Measurements from ENCODE around the gene KIAA2012.

DNA sequence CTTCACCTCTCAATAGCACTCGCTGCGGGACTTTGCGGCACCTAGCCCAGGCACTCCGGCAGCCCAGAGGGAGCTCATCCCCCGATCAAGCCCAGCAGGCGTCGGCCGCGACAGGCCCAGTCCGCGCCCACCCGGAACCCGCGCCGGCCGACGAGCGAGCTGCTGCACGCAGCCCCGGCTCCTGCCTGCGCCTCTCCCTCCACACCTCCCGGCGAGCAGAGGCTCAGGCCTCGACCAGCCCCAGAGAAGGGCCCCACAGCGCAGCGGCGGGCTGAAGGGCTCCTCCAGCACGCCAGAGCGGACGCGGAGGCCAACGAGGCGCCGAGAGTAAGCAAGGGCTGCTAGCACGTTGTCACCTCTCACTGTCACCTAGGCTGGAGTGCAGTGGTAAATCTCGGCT, 63.5 kb downstream of the KIAA2012 start:
- TF ChIP-seq TAF1 (IDR thresholded peaks at IDR 0.05; ENCODE audit: low read depth): no peak
- no peak for TF ChIP-seq FOXM1 (IDR thresholded peaks at IDR 0.05; ENCODE audit: borderline replicate concordance, low read depth)
- TF ChIP-seq RAD21 (IDR thresholded peaks at IDR 0.05; ENCODE audit: low read depth): no peak
- TF ChIP-seq TEAD4 (IDR thresholded peaks at IDR 0.05): no peak
- TF ChIP-seq, protein P1, sequence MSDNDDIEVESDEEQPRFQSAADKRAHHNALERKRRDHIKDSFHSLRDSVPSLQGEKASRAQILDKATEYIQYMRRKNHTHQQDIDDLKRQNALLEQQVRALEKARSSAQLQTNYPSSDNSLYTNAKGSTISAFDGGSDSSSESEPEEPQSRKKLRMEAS (IDR thresholded peaks at IDR 0.05): no peak
- no peak for TF ChIP-seq EGR1 (IDR thresholded peaks at IDR 0.05)
- TF ChIP-seq, protein P2, sequence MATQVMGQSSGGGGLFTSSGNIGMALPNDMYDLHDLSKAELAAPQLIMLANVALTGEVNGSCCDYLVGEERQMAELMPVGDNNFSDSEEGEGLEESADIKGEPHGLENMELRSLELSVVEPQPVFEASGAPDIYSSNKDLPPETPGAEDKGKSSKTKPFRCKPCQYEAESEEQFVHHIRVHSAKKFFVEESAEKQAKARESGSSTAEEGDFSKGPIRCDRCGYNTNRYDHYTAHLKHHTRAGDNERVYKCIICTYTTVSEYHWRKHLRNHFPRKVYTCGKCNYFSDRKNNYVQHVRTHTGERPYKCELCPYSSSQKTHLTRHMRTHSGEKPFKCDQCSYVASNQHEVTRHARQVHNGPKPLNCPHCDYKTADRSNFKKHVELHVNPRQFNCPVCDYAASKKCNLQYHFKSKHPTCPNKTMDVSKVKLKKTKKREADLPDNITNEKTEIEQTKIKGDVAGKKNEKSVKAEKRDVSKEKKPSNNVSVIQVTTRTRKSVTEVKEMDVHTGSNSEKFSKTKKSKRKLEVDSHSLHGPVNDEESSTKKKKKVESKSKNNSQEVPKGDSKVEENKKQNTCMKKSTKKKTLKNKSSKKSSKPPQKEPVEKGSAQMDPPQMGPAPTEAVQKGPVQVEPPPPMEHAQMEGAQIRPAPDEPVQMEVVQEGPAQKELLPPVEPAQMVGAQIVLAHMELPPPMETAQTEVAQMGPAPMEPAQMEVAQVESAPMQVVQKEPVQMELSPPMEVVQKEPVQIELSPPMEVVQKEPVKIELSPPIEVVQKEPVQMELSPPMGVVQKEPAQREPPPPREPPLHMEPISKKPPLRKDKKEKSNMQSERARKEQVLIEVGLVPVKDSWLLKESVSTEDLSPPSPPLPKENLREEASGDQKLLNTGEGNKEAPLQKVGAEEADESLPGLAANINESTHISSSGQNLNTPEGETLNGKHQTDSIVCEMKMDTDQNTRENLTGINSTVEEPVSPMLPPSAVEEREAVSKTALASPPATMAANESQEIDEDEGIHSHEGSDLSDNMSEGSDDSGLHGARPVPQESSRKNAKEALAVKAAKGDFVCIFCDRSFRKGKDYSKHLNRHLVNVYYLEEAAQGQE (IDR thresholded peaks at IDR 0.05; ENCODE audit: low read depth): no peak
- TF ChIP-seq TCF12 (IDR thresholded peaks at IDR 0.05; ENCODE audit: low read depth): no peak
- no peak for TF ChIP-seq EP300 (IDR thresholded peaks at IDR 0.05; ENCODE audit: borderline replicate concordance)
- TF ChIP-seq NFIC (IDR thresholded peaks at IDR 0.05): no peak
- TF ChIP-seq YY1 (IDR thresholded peaks at IDR 0.05; ENCODE audit: low read depth): no peak
